IMR-90 (cell line): ENCODE data around the gene EPHA6. TPM values are rescaled to one million over a fixed set of nuclear protein-coding genes. Genes with fewer than 3 reads are reported as not detected.

Source experiments
- ATAC-seq: fragments of 200-7000 bp; cut with Tn5 transposase; 2 replicates; pipeline ENCODE4 v1.9.1; 2020; ENCODE audit warnings: low read depth, mild to moderate bottlenecking, moderate library complexity
- BruUV-seq: library from RNA; stranded (reverse); fragments of 400-500 nt; replicated peaks from 2 replicates; lab custom pipeline; 2021; lab: Mats Ljungman, UMichigan
- CTCF ChIA-PET: fragments of 300-600 bp; formaldehyde crosslinking; extraction: SDS; loops from one replicate; lab custom pipeline; 2021; ENCODE audit warnings: antibody characterized with exemption; lab: Yijun Ruan, JAX
- POLR2A ChIA-PET: fragments of 300-600 bp; sonication (Branson Sonifier 250); formaldehyde crosslinking; loops from one replicate; lab custom pipeline; 2022; ENCODE audit warnings: antibody characterized with exemption; ENCODE audit not compliant: unreplicated experiment; lab: Charles Lee
- DNase-seq: peaks from one replicate; pipeline ENCODE4 v3.0.0; 2013
- H2AFZ ChIP-seq: replicated peaks from 2 replicates; pipeline ENCODE3; 2013; ENCODE audit warnings: low read length, mild to moderate bottlenecking; ENCODE audit not compliant: poor library complexity
- H2AK5ac ChIP-seq: 2 replicates; pipeline ENCODE4 v1.6.1; 2013; ENCODE audit warnings: low read depth, low read length, inconsistent platforms
- H2AK9ac ChIP-seq: replicated peaks from 2 replicates; pipeline ENCODE3; 2013; ENCODE audit warnings: mild to moderate bottlenecking, low read depth, low read length, moderate library complexity; ENCODE audit not compliant: poor library complexity
- H2BK120ac ChIP-seq: 2 replicates; pipeline ENCODE4 v1.6.1; 2013; ENCODE audit warnings: low read depth, low read length, inconsistent platforms
- H2BK15ac ChIP-seq: 3 replicates; pipeline ENCODE4 v1.6.1; 2013; ENCODE audit warnings: low read depth, low read length, inconsistent platforms
- H2BK20ac ChIP-seq: 2 replicates; pipeline ENCODE4 v1.6.1; 2013; ENCODE audit warnings: low read depth, mild to moderate bottlenecking, inconsistent platforms, low read length, moderate library complexity
- H2BK5ac ChIP-seq: 2 replicates; pipeline ENCODE4 v1.6.1; 2013; ENCODE audit warnings: mild to moderate bottlenecking, low read depth, low read length, inconsistent platforms; ENCODE audit not compliant: poor library complexity, severe bottlenecking
- H3K14ac ChIP-seq: replicated peaks from 2 replicates; pipeline ENCODE4 v1.6.1; 2013; ENCODE audit warnings: low read depth, low read length, inconsistent platforms
- H3K18ac ChIP-seq: 2 replicates; pipeline ENCODE4 v1.6.1; 2013; ENCODE audit warnings: low read depth, low read length, control low read depth
- H3K23ac ChIP-seq: 2 replicates; pipeline ENCODE4 v1.6.1; 2013; ENCODE audit warnings: low read depth, low read length, inconsistent platforms
- H3K27ac ChIP-seq: 2 replicates; pipeline ENCODE4 v1.5.1; 2013; ENCODE audit warnings: mild to moderate bottlenecking, control low read depth, low read length; ENCODE audit not compliant: insufficient read depth
- H3K27me3 ChIP-seq: 2 replicates; pipeline ENCODE4 v1.6.1; 2013; ENCODE audit warnings: low read length; ENCODE audit not compliant: control insufficient read depth, insufficient read depth
- H3K36me3 ChIP-seq: 2 replicates; pipeline ENCODE4 v1.6.1; 2013; ENCODE audit warnings: low read length, mixed read lengths; ENCODE audit not compliant: control insufficient read depth, insufficient read depth
- H3K4ac ChIP-seq: 2 replicates; pipeline ENCODE4 v1.6.1; 2013; ENCODE audit warnings: low read depth, low read length, inconsistent platforms
- H3K4me1 ChIP-seq: 2 replicates; pipeline ENCODE4 v1.6.1; 2013; ENCODE audit warnings: low read length, mixed read lengths; ENCODE audit not compliant: control insufficient read depth, insufficient read depth
- H3K4me2 ChIP-seq: 2 replicates; pipeline ENCODE4 v1.6.1; 2013; ENCODE audit warnings: low read depth, mild to moderate bottlenecking, control low read depth, low read length, moderate library complexity
- H3K4me3 ChIP-seq: 2 replicates; pipeline ENCODE4 v1.5.1; 2013; ENCODE audit warnings: low read depth, mild to moderate bottlenecking, control low read depth, low read length, moderate library complexity; ENCODE audit not compliant: insufficient read depth
- H3K56ac ChIP-seq: 2 replicates; pipeline ENCODE4 v1.6.1; 2013; ENCODE audit warnings: low read length, inconsistent platforms; ENCODE audit not compliant: insufficient read depth; ENCODE audit errors: extremely low read depth
- H3K79me1 ChIP-seq, 2 experiments: 2 replicates each; pipeline ENCODE4 v1.6.1; 2013; ENCODE audit warnings: low read length in 2 of 2, inconsistent platforms in 1 of 2, low read depth in 1 of 2
- H3K9ac ChIP-seq: 2 replicates; pipeline ENCODE4 v1.6.1; 2013; ENCODE audit warnings: low read depth, low read length, control low read depth
- H3K9me1 ChIP-seq: 2 replicates; pipeline ENCODE4 v1.6.1; 2013; ENCODE audit warnings: low read length, inconsistent platforms; ENCODE audit not compliant: insufficient read depth
- H3K9me3 ChIP-seq: 2 replicates; pipeline ENCODE4 v1.6.1; 2013; ENCODE audit warnings: low read length; ENCODE audit not compliant: control insufficient read depth, insufficient read depth
- H4K20me1 ChIP-seq: 2 replicates; pipeline ENCODE4 v1.6.1; 2013; ENCODE audit warnings: low read length, inconsistent platforms; ENCODE audit not compliant: insufficient read depth
- H4K5ac ChIP-seq: 2 replicates; pipeline ENCODE4 v1.6.1; 2013; ENCODE audit warnings: mild to moderate bottlenecking, low read depth, low read length, control low read depth
- H4K8ac ChIP-seq, 2 experiments: 2 replicates each; pipeline ENCODE4 v1.6.1; 2013; ENCODE audit warnings: low read depth in 2 of 2, low read length in 2 of 2, control low read depth in 1 of 2, inconsistent platforms in 1 of 2
- H4K91ac ChIP-seq: 2 replicates; pipeline ENCODE4 v1.6.1; 2013; ENCODE audit warnings: low read depth, low read length, inconsistent platforms; ENCODE audit not compliant: insufficient read depth
- BHLHE40 ChIP-seq: fragments of 150-350 bp; IDR thresholded peaks from 2 replicates; pipeline ENCODE4 v1.6.1; 2016; ENCODE audit warnings: mild to moderate bottlenecking, low read depth, low read length
- CEBPB ChIP-seq: IDR thresholded peaks from 2 replicates; pipeline ENCODE4 v1.6.1; 2012; ENCODE audit warnings: low read depth, low read length, improper control_type of control experiment
- CHD1 ChIP-seq: IDR thresholded peaks from 2 replicates; pipeline ENCODE4 v1.6.1; 2012; ENCODE audit warnings: low read depth, low read length, improper control_type of control experiment
- CTCF ChIP-seq: conservative IDR thresholded peaks from 2 replicates; pipeline ENCODE4 v1.5.1; 2012; ENCODE audit warnings: mild to moderate bottlenecking, low read depth, low read length, improper control_type of control experiment
- ELK1 ChIP-seq: fragments of 150-350 bp; IDR thresholded peaks from 2 replicates; pipeline ENCODE4 v1.6.1; 2016; ENCODE audit warnings: low read depth, mild to moderate bottlenecking, low read length, moderate library complexity, borderline replicate concordance
- MAFK ChIP-seq: IDR thresholded peaks from 2 replicates; pipeline ENCODE4 v1.6.1; 2012; ENCODE audit warnings: low read depth, low read length, improper control_type of control experiment
- MAZ ChIP-seq: IDR thresholded peaks from 2 replicates; pipeline ENCODE4 v1.6.1; 2012; ENCODE audit warnings: low read depth, mild to moderate bottlenecking, low read length, improper control_type of control experiment, moderate library complexity, borderline replicate concordance
- MXI1 ChIP-seq: IDR thresholded peaks from 2 replicates; pipeline ENCODE4 v1.6.1; 2012; ENCODE audit warnings: low read depth, mild to moderate bottlenecking, low read length, moderate library complexity, borderline replicate concordance
- NFE2L2 ChIP-seq: fragments of 150-350 bp; IDR thresholded peaks from 2 replicates; pipeline ENCODE4 v1.6.1; 2016; ENCODE audit warnings: low read depth, mild to moderate bottlenecking, low read length
- POLR2A ChIP-seq: IDR thresholded peaks from 2 replicates; pipeline ENCODE4 v1.6.1; 2012; ENCODE audit warnings: mild to moderate bottlenecking, low read depth, low read length
- RAD21 ChIP-seq: IDR thresholded peaks from 2 replicates; pipeline ENCODE4 v1.6.1; 2012; ENCODE audit warnings: low read length, improper control_type of control experiment
- RCOR1 ChIP-seq: IDR thresholded peaks from 2 replicates; pipeline ENCODE4 v1.6.1; 2012; ENCODE audit warnings: mild to moderate bottlenecking, low read length, improper control_type of control experiment; ENCODE audit not compliant: insufficient replicate concordance
- RFX5 ChIP-seq: IDR thresholded peaks from 2 replicates; pipeline ENCODE4 v1.8.0; 2012; ENCODE audit warnings: low read depth, mild to moderate bottlenecking, low read length, moderate library complexity
- SMC3 ChIP-seq: fragments of 150-350 bp; IDR thresholded peaks from 2 replicates; pipeline ENCODE4 v1.6.1; 2016; ENCODE audit warnings: low read depth, mild to moderate bottlenecking, antibody characterized with exemption, low read length, moderate library complexity
- dilution Hi-C: fragments of 300-500 bp; cut with HindIII; formaldehyde crosslinking; loops from one replicate; pipeline ENCODE4 v1.14.3; 2018; ENCODE audit warnings: low sequenced_read_pairs; ENCODE audit not compliant: unreplicated experiment
- in situ Hi-C: fragments of 300-500 bp; cut with MboI; formaldehyde crosslinking; loops from 3 replicates; pipeline ENCODE4 v1.14.3; 2019; ENCODE audit warnings: low sequenced_read_pairs, inconsistent platforms, mixed read lengths
- intact Hi-C: fragments of 100-400 bp; cut with micrococcal nuclease; formaldehyde crosslinking; loops from 2 replicates; pipeline ENCODE4 v1.10.0; 2022
- polyA plus RNA-seq, 3 experiments: library from polyadenylated mRNA; depleted of rRNA; stranded (reverse); fragments of >200 nt; gene quantifications; 2 replicates each; pipeline ENCODE4 v1.2.3, GENCODE V29; 2012; ENCODE audit warnings: low replicate concordance in 1 of 3
- total RNA-seq: library from RNA; depleted of rRNA; stranded (reverse); fragments of >200 nt; gene quantifications from 2 replicates; pipeline ENCODE4 v1.2.3, GENCODE V29; 2012
- TF ChIP-seq, protein P1 (sequence below): fragments of 150-350 bp; IDR thresholded peaks from 2 replicates; pipeline ENCODE4 v1.6.1; 2017; ENCODE audit warnings: mild to moderate bottlenecking, antibody characterized with exemption, low read length, low read depth

The EPHA6 gene
- total and polyA plus RNA-seq, 2 of the 4 experiments (the other 2 are of a cell fraction), result not detected

DNA sequence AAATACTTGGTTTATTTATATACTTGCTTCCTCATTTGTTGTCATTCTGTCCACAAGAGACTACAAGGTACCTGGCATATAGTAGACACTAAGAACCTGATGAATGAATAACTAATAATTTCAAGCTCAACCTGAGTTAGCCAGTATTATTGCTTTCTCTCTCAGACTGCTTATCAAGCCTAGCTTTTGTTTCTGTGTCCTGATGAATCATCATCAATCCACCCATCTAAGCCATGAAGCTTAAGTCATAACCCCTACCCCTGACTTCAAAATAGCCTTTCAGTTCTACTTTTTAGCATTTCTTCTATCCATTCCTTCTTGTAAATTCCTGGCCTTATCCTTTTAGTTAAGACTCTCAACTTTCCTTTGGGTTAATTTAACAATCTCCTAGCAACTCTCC lies 420.8 kb downstream of the EPHA6 start:
- Histone ChIP-seq H3K9me1 (no peaks in the 10 kb centered on the region), H4K5ac (no peak overlapping the region), H3K4me2 (no peak overlapping the region), H3K18ac (no peak overlapping the region), H3K14ac (no peak overlapping the region), H2AK5ac (no peak overlapping the region), H4K20me1 (no peaks in the 10 kb centered on the region), H3K23ac (no peak overlapping the region), H3K4me3 (no peak overlapping the region), H3K27me3 (no peaks in the 10 kb centered on the region), H2BK15ac (no peak overlapping the region), H2BK5ac (no peak overlapping the region), H3K56ac (no peak overlapping the region), H3K79me1 (no peaks in the 10 kb centered on the region), H3K27ac (no peak overlapping the region), H3K36me3 (no peaks in the 10 kb centered on the region), H4K91ac (no peak overlapping the region), H3K9me3 (peaks cover 7% of the 10 kb centered on the region; the same call in 1 of the 2 replicates), H2BK20ac (no peak overlapping the region), H2AFZ (no peak overlapping the region), H3K9ac (no peak overlapping the region), H4K8ac (no peak overlapping the region), H2AK9ac (no peak overlapping the region), H2BK120ac (no peak overlapping the region), H3K4ac (no peak overlapping the region), H3K4me1 (no peaks in the 10 kb centered on the region)
- intact Hi-C loops (no loop called here), in situ Hi-C loops (no loop called here), dilution Hi-C loops (no loop called here)
- CTCF ChIA-PET, result no interaction called here
- DNase-seq, result no peak
- BruUV-seq, result no TSS peak
- ATAC-seq, result no peak
- POLR2A ChIA-PET, result no interaction called here
- no peak for TF ChIP-seq BHLHE40
- no peak for TF ChIP-seq ELK1
- no peak for TF ChIP-seq RFX5
- no peak for TF ChIP-seq MAZ
- no peak for TF ChIP-seq CEBPB
- TF ChIP-seq RAD21, result no peak
- no peak for TF ChIP-seq RCOR1
- no peak for TF ChIP-seq POLR2A
- TF ChIP-seq, protein P1, sequence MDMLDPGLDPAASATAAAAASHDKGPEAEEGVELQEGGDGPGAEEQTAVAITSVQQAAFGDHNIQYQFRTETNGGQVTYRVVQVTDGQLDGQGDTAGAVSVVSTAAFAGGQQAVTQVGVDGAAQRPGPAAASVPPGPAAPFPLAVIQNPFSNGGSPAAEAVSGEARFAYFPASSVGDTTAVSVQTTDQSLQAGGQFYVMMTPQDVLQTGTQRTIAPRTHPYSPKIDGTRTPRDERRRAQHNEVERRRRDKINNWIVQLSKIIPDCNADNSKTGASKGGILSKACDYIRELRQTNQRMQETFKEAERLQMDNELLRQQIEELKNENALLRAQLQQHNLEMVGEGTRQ, result no peak
- TF ChIP-seq NFE2L2, result no peak
- TF ChIP-seq CHD1, result no peak
- no peak for TF ChIP-seq CTCF
- no peak for TF ChIP-seq MXI1
- TF ChIP-seq MAFK, result no peak
- no peak for TF ChIP-seq SMC3
